Kidney (tissue), 14 donors: Measurements from ENCODE around the gene RBM10. TPM values are rescaled to one million over a fixed set of nuclear protein-coding genes. Genes with fewer than 3 reads are reported as not detected.

Experiments used
- DNase-seq, 5 donors: peaks; one replicate each; pipeline ENCODE4 v3.0.0-alpha.2; 2013 to 2020
- FAIRE-seq: peaks from 2 replicates; lab custom pipeline; 2012; peaks lifted over from hg19 to GRCh38; lab: Jason Lieb, UNC
- H3K27ac ChIP-seq, 2 donors: one replicate each; pipeline ENCODE4 v1.7.0; 2013; ENCODE audit warnings: low read depth in 2 of 2, low read length in 2 of 2, inconsistent platforms in 1 of 2
- H3K27me3 ChIP-seq: one replicate; pipeline ENCODE4 v1.7.1; 2013; ENCODE audit warnings: low read length, inconsistent platforms; ENCODE audit not compliant: control insufficient read depth, insufficient read depth
- H3K36me3 ChIP-seq, 3 donors: one replicate each; pipeline versions ENCODE4 v1.7.0 to v1.7.1; 2013; ENCODE audit warnings: low read length in 3 of 3, control low read depth in 1 of 3, inconsistent platforms in 1 of 3; ENCODE audit not compliant: insufficient read depth in 3 of 3, control insufficient read depth in 2 of 3
- H3K4me1 ChIP-seq, 3 donors: one replicate each; pipeline versions ENCODE4 v1.7.0 to v1.7.1; 2013; ENCODE audit warnings: low read length in 3 of 3, inconsistent platforms in 1 of 3, low read depth in 1 of 3; ENCODE audit not compliant: control insufficient read depth in 2 of 3, insufficient read depth in 2 of 3
- H3K4me3 ChIP-seq, 3 donors: one replicate each; pipeline versions ENCODE4 v1.7.0 to v1.8.1; 2013; ENCODE audit warnings: low read length in 3 of 3, control low read depth in 1 of 3, inconsistent platforms in 1 of 3
- H3K9ac ChIP-seq, 3 donors: one replicate each; pipeline versions ENCODE4 v1.7.0 to v1.7.1; 2013; ENCODE audit warnings: low read length in 3 of 3, control low read depth in 1 of 3, inconsistent platforms in 1 of 3
- H3K9me3 ChIP-seq, 3 donors: one replicate each; pipeline versions ENCODE4 v1.7.0 to v1.7.1; 2013; ENCODE audit warnings: low read length in 3 of 3, control low read depth in 1 of 3, inconsistent platforms in 1 of 3; ENCODE audit not compliant: control insufficient read depth in 2 of 3, insufficient read depth in 1 of 3
- CTCF ChIP-seq: IDR thresholded peaks from 3 replicates; pipeline ENCODE4 v1.5.1; 2012; ENCODE audit warnings: mild to moderate bottlenecking, moderate library complexity, borderline replicate concordance; ENCODE audit not compliant: insufficient read depth; ENCODE audit errors: extremely low read depth
- intact Hi-C: fragments of 100-400 bp; cut with DNase I; formaldehyde crosslinking; loops from one replicate; pipeline ENCODE4 v1.11.1; 2022
- polyA plus RNA-seq: library from polyadenylated mRNA; stranded (reverse); fragments of 350-450 nt; fragmentation: Illumina TruSeq; extraction: RNeasy Lipid Tissue Mini Kit (QIAGEN cat#74804); gene quantifications from one replicate; pipeline ENCODE4 v1.2.3, GENCODE V29; 2014; ENCODE audit warnings: low read depth, low replicate concordance; ENCODE audit not compliant: insufficient read depth
- total RNA-seq: library from RNA; stranded (reverse); fragmentation: NEBNext Ultra II Directional; extraction: Animal tissue kit (Norgen Biotek cat#: 25700); gene quantifications from one replicate; pipeline ENCODE4 v1.2.1, GENCODE V29; 2021
- donor health status: control.
- donor health status: control.
- donor health status: control.
- donor health status: control.
- donor health status: control.
- donor health status: DM: yes; HTN: yes; CAD: no.
- donor health status: Normal renal cell carcinoma (clear cell type).

The RBM10 gene
- total and polyA plus RNA-seq, 2 donors from 2014 or later = 27.5 to 31.7 TPM

- DNase-seq = peak; percentile 78 to 88 (median 85)
- H3K9ac ChIP-seq = peak within 1 kb of the TSS; percentile 88 to 90 (median 89)
- H3K36me3 ChIP-seq = peaks cover 0 to 5% (median 0%) of the 10 kb centered on the region in 3 donors
- no peak for FAIRE-seq
- H3K4me3 ChIP-seq = peak within 1 kb of the TSS; percentile 79 to 85 (median 80)
- peaks cover 11% of the 10 kb centered on the region for H3K27me3 ChIP-seq
- intact Hi-C loops = no loop called here
- no peak for TF ChIP-seq CTCF
- H3K9me3 ChIP-seq = no peaks in the 10 kb centered on the region
- peak within 1 kb of the TSS; percentile 98 to 99 for H3K27ac ChIP-seq
- H3K4me1 ChIP-seq = peaks cover 0 to 4% (median 4%) of the 10 kb centered on the region in 3 donors
These were observed 87.8 kb downstream of the RBM10 start, which contains the start of gene USP11 for GRCh38 chrX:47232803-47233332. USP11 (plus strand) TSS chrX:47233009; CDS start chrX:47233044, 35 bp downstream.

- peak overlapping the region; percentile 79 to 85 (median 80) for H3K4me3 ChIP-seq
- no peak for TF ChIP-seq CTCF
- H3K27ac ChIP-seq = peak overlapping the region; percentile 98 to 99
- H3K36me3 ChIP-seq = peaks cover 0 to 4% (median 0%) of the 10 kb centered on the region in 3 donors
- H3K27me3 ChIP-seq = peaks cover 11% of the 10 kb centered on the region
- DNase-seq (peak; percentile 95 to 98 (median 96)), FAIRE-seq (peak; percentile 79)
- H3K9ac ChIP-seq = peak overlapping the region; percentile 76 to 90 (median 88)
- H3K9me3 ChIP-seq = no peaks in the 10 kb centered on the region
- intact Hi-C loops = no loop called here
- peaks cover 0 to 4% (median 4%) of the 10 kb centered on the region in 3 donors for H3K4me1 ChIP-seq
These were observed 88.5 kb downstream of the RBM10 start for GRCh38 chrX:47233333-47234113.

GRCh38 chrX:47234583-47234982 is 89.6 kb downstream of the RBM10 start:
- Histone ChIP-seq H3K4me1 (peaks cover 0 to 4% (median 4%) of the 10 kb centered on the region in 3 donors), H3K9me3 (no peaks in the 10 kb centered on the region), H3K36me3 (peaks cover 1 to 4% (median 4%) of the 10 kb centered on the region in 3 donors), H3K9ac (peak overlapping the region in 2 of 3 donors; percentile 76 to 88), H3K4me3 (peak overlapping the region; percentile 79 to 85 (median 80)), H3K27me3 (peaks cover 16% of the 10 kb centered on the region), H3K27ac (no peak overlapping the region)
- DNase-seq (no peak), FAIRE-seq (peak; percentile 13)
- intact Hi-C loops = no loop called here
- no peak for TF ChIP-seq CTCF
